ENCODE results near the gene LONP1. TPM values are rescaled to one million over a fixed set of nuclear protein-coding genes. Genes with fewer than 3 reads are reported as not detected.
A peak's percentile ranks its signal among the peaks of the same experiment; 100 is the strongest.
"Not testable (repeated sequence)": the region's sequence is repeated elsewhere in the genome, so short reads cannot be mapped to it uniquely, and the experiment has no call there.

Gene LONP1
- polyA plus RNA-seq, 1 of the 3 experiments (the other 2 are of a cell fraction), result 111 TPM

DNA sequence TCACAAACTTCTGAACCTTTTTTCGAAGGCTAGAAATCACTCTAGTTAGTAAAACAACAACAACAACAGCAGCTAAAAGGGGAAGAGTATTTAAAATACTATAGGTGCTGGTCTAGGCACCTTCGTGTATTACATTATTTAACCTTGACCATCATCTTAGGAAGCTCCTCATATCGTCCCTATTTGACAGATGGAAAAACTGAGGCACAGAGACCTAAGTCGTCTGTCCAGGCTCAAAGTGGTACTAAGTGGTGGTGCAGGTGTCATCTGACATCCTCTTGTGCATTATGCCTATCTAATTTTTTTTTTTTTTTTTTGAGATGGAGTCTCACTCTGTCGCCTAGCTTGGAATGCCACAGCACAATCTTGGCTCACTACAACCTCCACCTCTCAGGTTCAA is 29.6 kb upstream of the LONP1 start:
- Histone ChIP-seq H3K4me3 (ENCODE audit: low read depth in 2 of 2, low read length in 1 of 2) (no peak overlapping the region), H2AFZ (ENCODE audit: low read depth) (no peak overlapping the region), H4K20me1 (ENCODE audit: insufficient read depth) (no peaks in the 10 kb centered on the region), H3K9me3 (no peaks in the 10 kb centered on the region), H3K27me3 (ENCODE audit: insufficient read depth) (no peaks in the 10 kb centered on the region; the same call in 1 of the 2 replicates), H3K27ac (ENCODE audit: low read depth in 2 of 2, low read length in 1 of 2) (no peak overlapping the region), H3K4me1 (ENCODE audit: control insufficient read depth in 1 of 2, insufficient read depth in 2 of 2, low read depth in 1 of 2, low read length in 1 of 2) (no peaks in the 10 kb centered on the region), H3K9me2 (no peaks in the 10 kb centered on the region), H3K79me2 (ENCODE audit: insufficient read depth) (no peaks in the 10 kb centered on the region), H3K36me3 (replicated peaks in 1 of 2; ENCODE audit: control insufficient read depth in 1 of 2, insufficient read depth in 2 of 2, low read length in 1 of 2) (no peaks in the 10 kb centered on the region), H3F3A (replicated peaks; ENCODE audit: insufficient read depth) (no peaks in the 10 kb centered on the region), H3K4me2 (no peak overlapping the region), H3K9ac (no peak overlapping the region)
- ChIA-PET POLR2A (no interaction called here), CTCF (interaction anchor here (0.8 to 1.2 kb wide), 3 partner anchors 35 to 63 kb away, joined by 3 read pairs; no protein-coding TSS in a partner anchor)
- TF ChIP-seq SMC3 (IDR thresholded peaks at IDR 0.05; ENCODE audit: low read depth, low read length) (no peak), USF1 (IDR thresholded peaks at IDR 0.05; ENCODE audit: borderline replicate concordance, low read depth) (no peak), TCF12 (IDR thresholded peaks at IDR 0.05) (no peak)
- WGBS (ENCODE audit: low lambda C conversion rate), result 62% methylated on average over 5 of the region's 5 CpGs
- no peak for DNase-seq

DNA sequence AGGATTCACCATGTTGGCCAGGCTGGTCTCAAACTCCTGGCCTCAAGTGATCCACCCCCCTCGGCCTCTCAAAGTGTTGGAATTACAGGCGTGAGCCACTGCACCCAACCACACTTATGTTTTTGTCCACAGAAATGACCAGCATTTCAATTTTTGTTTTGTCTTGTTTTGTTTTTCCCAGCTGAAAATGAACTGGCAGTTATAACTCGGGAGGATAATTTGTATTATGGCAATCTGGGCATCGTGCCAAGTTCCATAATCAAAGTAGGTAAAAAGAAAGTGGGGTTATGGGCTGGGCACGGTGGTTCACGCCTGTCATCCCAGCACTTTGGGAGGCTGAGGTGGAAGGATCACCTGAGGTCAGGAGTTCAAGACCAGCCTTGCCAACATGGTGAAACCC is 29.0 kb upstream of the LONP1 start:
- CTCF ChIA-PET, result interaction anchor here (0.8 to 1.9 kb wide), 4 partner anchors 14 to 62 kb away, joined by 3 to 4 read pairs (median 3); no protein-coding TSS in a partner anchor
- not testable (repeated sequence) for H4K20me1 ChIP-seq (ENCODE audit: insufficient read depth)
- DNase-seq, result peak; percentile 34

DNA sequence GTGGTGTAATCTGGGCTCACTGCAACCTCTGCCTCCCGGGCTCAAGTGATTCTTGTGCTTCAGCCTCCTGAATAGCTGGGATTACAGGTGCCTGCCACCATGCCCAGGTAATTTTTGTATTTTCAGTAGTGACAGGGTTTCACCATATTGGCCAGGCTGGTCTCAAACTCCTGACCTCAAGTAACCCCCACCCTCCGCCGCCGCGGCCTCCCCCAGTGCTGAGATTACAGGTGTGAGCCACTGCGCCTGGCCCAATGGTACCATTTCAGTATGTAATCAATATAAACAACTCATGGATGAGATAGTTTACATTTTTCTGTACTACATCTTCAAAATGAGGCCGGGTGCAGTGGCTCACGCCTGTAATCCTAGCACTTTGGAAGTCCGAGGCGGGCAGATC is 25.1 kb upstream of the LONP1 start:
- WGBS (ENCODE audit: low lambda C conversion rate), result 91% methylated on average over 10 of the region's 10 CpGs
- H3K36me3 ChIP-seq (replicated peaks in 1 of 2; ENCODE audit: control insufficient read depth in 1 of 2, insufficient read depth in 2 of 2, low read length in 1 of 2); H3K27ac ChIP-seq (ENCODE audit: low read depth in 2 of 2, low read length in 1 of 2); H3K79me2 ChIP-seq (ENCODE audit: insufficient read depth); H3K9ac ChIP-seq; H3K4me1 ChIP-seq (ENCODE audit: control insufficient read depth in 1 of 2, insufficient read depth in 2 of 2, low read depth in 1 of 2, low read length in 1 of 2); H2AFZ ChIP-seq (ENCODE audit: low read depth); H3K9me2 ChIP-seq; H3F3A ChIP-seq (replicated peaks; ENCODE audit: insufficient read depth); CTCF ChIA-PET; H4K20me1 ChIP-seq (ENCODE audit: insufficient read depth); H3K4me3 ChIP-seq (ENCODE audit: low read depth in 2 of 2, low read length in 1 of 2); H3K9me3 ChIP-seq; DNase-seq; POLR2A ChIA-PET; H3K4me2 ChIP-seq: not testable (repeated sequence)
- H3K27me3 ChIP-seq (ENCODE audit: insufficient read depth), result peaks cover 14% of the 10 kb centered on the region; the same call in 1 of the 2 replicates

More for the DNA sequence above, 29.0 kb upstream of the LONP1 start:
- POLR2A ChIA-PET; H3K79me2 ChIP-seq (ENCODE audit: insufficient read depth); H3K4me2 ChIP-seq; H3K9ac ChIP-seq; H3K9me3 ChIP-seq; H3K36me3 ChIP-seq (replicated peaks in 1 of 2; ENCODE audit: control insufficient read depth in 1 of 2, insufficient read depth in 2 of 2, low read length in 1 of 2); H3F3A ChIP-seq (replicated peaks; ENCODE audit: insufficient read depth); H3K27me3 ChIP-seq (ENCODE audit: insufficient read depth); H3K4me3 ChIP-seq (ENCODE audit: low read depth in 2 of 2, low read length in 1 of 2); H2AFZ ChIP-seq (ENCODE audit: low read depth); H3K9me2 ChIP-seq; H3K4me1 ChIP-seq (ENCODE audit: control insufficient read depth in 1 of 2, insufficient read depth in 2 of 2, low read depth in 1 of 2, low read length in 1 of 2); H3K27ac ChIP-seq (ENCODE audit: low read depth in 2 of 2, low read length in 1 of 2): not testable (repeated sequence)
- 19% methylated on average over 6 of the region's 6 CpGs for WGBS (ENCODE audit: low lambda C conversion rate)

DNA sequence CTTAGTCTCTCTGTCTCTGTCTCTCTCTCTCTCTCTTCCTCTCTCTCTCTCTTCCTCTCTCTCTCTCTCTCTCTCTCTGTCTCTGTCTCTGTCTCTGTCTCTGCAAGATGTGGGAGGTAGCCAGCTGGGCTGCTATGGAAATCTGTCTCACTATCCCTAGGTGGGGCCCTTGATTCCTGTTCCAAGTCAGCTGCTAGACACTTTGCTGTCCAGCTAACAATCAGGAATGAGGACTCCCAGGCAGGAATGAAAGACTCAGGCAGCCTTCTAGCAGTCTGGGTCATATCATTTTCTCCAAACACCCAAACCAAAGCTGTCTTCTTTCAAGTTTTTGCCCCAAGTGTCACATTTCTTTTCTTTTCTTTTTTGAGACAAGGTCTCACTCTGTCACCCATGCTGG is 23.7 kb upstream of the LONP1 start:
- Histone ChIP-seq H3K4me3 (ENCODE audit: low read depth in 2 of 2, low read length in 1 of 2) (no peak overlapping the region), H4K20me1 (ENCODE audit: insufficient read depth) (no peaks in the 10 kb centered on the region), H3K9me3 (no peaks in the 10 kb centered on the region), H3K4me1 (ENCODE audit: control insufficient read depth in 1 of 2, insufficient read depth in 2 of 2, low read depth in 1 of 2, low read length in 1 of 2) (no peaks in the 10 kb centered on the region), H3K27me3 (ENCODE audit: insufficient read depth) (peaks cover 14% of the 10 kb centered on the region; the same call in 1 of the 2 replicates), H3K36me3 (replicated peaks in 1 of 2; ENCODE audit: control insufficient read depth in 1 of 2, insufficient read depth in 2 of 2, low read length in 1 of 2) (no peaks in the 10 kb centered on the region), H3K9ac (no peak overlapping the region), H3F3A (replicated peaks; ENCODE audit: insufficient read depth) (no peaks in the 10 kb centered on the region), H3K9me2 (no peaks in the 10 kb centered on the region), H2AFZ (ENCODE audit: low read depth) (no peak overlapping the region), H3K27ac (ENCODE audit: low read depth in 2 of 2, low read length in 1 of 2) (no peak overlapping the region), H3K79me2 (ENCODE audit: insufficient read depth) (no peaks in the 10 kb centered on the region), H3K4me2 (no peak overlapping the region)
- POLR2A ChIA-PET, result no interaction called here
- CTCF ChIA-PET, result interaction anchor here (0.9 kb wide), 1 partner anchor 23 kb away, joined by 4 read pairs; the partner anchor contains the start of genes CATSPERD and LONP1
- TF ChIP-seq TAF1 (IDR thresholded peaks at IDR 0.05; ENCODE audit: borderline replicate concordance, low read depth, low read length) (no peak), YY1 (IDR thresholded peaks at IDR 0.05; ENCODE audit: low read depth) (no peak), TCF12 (IDR thresholded peaks at IDR 0.05) (no peak), RFX5 (IDR thresholded peaks at IDR 0.05; ENCODE audit: low read length) (no peak), MXI1 (IDR thresholded peaks at IDR 0.05; ENCODE audit: low read depth, low read length) (no peak), GABPA (IDR thresholded peaks at IDR 0.05; ENCODE audit: low read depth) (no peak), SIN3A (IDR thresholded peaks at IDR 0.05; ENCODE audit: borderline replicate concordance, low read depth, low read length) (no peak), USF1 (IDR thresholded peaks at IDR 0.05; ENCODE audit: borderline replicate concordance, low read depth) (no peak)
- DNase-seq, result no peak
